GM19238 (cell line): ENCODE data around the gene NEK7.

Experiments
- DNase-seq: peaks from one replicate; pipeline ENCODE4 v3.0.0; 2011; ENCODE audit warnings: low spot score; ENCODE audit not compliant: insufficient read length

The NEK7 gene

DNA sequence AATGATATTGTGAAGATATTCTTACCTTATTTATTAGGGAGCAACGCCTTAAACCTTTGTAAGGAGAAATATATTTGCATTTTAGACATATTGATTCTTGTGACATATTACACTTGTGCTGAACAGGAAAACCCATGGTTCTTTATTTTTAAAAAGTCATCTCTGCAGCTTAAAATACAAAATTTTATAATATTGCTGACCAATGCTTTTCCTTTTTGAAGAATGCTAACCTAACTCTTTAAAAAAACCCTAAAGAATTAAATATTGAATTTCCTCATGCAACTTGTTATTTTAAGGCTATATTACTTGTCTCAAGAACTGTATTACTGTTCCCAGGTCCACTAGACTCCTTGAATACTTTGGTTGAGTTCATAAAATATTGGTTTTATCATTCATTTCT, 99.0 kb downstream of the NEK7 start:
- DNase-seq = no peak

DNA sequence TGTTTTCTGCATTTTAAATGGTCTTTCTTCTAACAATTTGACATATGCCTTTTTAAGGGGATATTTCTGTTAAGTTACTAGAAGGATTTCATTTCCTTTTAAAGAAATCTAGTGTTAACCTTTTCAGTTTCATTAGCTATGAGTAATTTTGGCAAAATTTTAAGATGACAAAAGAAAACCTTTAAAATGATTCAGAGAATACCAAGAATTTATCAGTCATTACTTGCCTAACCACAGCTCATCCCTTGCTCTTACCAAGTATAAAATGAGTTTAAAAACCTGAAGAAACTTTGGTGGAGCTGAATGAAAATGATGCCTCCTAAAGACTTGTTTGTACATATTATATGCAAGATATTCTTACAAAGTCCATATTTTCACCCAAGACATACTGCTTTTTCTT, 101.7 kb downstream of the NEK7 start:
- DNase-seq = no peak

DNA sequence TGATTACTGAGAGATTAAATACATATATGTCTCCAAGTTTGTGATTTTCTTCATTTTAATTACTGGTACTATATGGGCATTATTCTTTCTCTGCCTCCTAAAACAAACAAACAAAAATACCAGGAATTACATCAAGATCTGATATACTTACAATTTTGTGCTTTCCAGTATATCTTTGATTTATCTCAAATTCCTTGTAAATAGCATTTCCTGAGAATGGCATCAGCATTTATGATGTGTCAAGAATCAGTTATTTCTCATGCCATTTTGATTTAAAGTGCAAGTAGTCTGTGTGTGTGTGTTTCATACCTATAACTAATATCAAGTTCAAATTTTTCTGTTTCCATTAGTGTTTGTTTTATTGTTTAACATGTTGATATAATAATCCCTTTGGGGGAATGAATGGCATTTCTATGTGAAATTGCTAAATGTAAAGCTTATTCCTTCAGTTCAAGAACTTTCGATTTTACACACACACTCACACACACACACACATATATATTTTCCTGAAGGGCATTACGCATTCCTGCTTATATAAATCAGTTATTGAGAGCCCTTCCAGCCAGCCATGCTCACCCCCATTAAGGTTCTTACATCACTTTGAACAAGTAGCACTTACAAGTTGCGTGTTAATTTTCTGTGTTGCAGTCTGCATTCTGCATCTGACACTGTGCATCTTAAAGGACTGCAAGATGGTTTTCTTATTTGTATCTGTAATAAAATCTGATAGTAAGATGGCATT, 102.7 kb downstream of the NEK7 start:
- no peak for DNase-seq

DNA sequence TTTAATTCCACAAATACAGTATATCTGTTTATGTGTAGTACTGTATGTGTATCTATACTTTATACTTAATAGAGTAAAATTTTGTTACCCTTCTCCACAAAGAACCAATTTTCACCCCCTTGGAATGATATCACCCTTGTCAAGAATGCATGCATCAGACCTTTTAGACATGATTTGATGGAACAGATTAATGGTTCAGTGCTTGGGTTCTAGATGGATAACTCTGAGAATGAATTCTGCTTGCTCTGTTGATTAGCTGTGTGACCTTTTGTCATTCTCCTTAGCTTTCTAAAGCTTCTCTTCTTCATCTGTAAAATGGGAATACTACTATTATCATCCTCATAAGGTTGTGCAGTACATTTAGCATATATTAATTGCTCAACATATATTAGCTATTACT, 105.1 kb downstream of the NEK7 start:
- no peak for DNase-seq

DNA sequence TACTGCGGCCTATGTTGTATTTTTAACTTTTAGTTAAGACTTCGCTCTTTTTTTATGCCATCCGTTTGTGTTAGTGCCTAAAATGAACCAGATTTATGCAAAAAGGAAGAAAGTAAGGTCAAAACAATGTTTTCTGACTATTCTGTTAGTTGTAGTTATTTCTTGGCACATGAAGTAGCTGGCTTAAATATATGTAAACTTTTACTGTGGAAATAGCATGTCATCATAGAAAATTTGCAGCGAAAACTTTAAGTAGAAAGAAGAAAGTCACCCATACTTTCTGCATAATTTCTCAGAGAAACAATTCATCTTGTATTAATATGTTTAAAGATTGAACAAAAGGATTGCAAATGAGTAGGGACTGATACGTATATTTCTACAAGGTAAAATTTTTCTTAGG, 106.4 kb downstream of the NEK7 start:
- DNase-seq = no peak

DNA sequence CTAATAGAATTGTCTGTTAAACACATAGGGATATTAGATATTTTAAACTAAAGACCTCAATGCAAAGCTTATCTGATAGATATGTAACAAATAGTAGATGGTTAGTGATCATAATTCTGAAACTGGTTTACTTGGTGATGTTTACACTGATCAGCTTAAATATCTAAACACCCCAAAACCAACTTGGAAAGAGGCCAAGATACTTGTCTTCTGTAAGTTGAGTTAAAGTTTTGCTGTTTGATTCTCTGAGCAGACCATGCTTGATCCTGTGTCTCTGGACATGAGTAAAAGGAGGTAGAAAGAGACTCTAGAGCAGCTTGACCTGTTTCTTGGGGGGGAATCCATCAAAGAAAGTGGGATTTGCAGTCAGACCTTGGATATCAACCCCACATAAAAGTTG, 107.5 kb downstream of the NEK7 start:
- no peak for DNase-seq

DNA sequence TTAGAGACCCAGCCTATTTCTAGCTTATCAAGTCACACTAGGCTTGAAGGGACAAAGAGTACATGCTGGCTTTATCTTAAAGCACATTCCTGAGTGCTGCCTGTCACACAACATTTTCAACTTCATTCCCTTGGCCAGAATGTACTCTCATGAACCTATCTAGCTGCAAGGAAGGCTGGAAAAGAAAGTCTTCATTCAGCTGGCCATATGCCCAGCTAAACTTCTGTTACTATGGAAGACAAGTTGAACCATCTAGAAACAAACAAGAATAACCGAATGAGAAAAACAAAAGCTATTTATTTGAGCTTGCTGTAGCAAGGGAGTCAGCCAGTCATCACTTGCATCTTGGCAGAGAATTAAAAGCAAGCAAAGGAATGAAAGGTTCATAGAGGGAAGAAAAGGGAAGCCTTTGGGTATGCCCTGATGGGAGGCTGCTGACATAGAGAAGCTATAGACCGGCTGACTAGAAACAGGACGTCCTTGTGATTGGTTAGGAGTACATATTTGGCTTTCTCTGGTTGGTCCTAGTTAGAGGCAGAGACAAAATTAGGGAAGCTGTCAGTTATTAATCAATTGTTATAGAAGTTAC, 108.4 kb downstream of the NEK7 start:
- DNase-seq = no peak

DNA sequence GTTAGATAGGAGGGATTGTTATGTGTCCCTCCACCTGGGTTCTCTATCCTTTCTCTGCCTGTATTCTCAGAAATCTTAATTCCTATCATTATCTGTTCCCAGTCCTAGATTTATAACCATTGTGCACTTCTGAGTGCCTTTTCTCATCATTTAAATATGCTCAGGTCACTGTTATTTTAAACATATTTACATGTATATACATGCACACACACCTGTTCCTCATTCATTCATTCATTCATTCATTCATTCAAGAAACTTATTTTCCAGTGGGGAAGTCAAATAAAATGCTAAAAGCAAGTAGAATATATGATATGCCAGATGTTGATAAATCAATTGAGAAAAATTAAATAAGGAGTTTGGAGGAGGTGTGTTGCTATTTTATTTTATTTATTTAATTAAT, 110.3 kb downstream of the NEK7 start:
- no peak for DNase-seq

DNA sequence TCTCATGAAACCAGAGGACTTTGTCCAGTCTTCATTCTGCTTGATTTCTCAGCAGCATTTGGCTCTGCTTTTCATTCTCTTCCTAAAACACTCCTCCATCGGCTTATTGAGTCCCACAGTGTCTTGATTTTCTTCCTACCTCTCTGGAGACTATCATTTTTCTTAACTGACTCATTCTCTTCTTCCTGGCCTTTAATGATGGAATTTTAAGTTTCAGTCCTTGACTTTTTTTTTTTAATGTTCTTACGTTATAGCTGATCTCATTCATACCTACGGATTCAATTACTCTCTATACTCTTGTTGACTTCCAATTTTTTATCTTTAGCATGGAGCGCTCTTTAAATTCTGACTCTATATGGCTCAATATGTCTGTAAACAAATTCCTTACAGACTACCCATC, 111.1 kb downstream of the NEK7 start:
- no peak for DNase-seq

DNA sequence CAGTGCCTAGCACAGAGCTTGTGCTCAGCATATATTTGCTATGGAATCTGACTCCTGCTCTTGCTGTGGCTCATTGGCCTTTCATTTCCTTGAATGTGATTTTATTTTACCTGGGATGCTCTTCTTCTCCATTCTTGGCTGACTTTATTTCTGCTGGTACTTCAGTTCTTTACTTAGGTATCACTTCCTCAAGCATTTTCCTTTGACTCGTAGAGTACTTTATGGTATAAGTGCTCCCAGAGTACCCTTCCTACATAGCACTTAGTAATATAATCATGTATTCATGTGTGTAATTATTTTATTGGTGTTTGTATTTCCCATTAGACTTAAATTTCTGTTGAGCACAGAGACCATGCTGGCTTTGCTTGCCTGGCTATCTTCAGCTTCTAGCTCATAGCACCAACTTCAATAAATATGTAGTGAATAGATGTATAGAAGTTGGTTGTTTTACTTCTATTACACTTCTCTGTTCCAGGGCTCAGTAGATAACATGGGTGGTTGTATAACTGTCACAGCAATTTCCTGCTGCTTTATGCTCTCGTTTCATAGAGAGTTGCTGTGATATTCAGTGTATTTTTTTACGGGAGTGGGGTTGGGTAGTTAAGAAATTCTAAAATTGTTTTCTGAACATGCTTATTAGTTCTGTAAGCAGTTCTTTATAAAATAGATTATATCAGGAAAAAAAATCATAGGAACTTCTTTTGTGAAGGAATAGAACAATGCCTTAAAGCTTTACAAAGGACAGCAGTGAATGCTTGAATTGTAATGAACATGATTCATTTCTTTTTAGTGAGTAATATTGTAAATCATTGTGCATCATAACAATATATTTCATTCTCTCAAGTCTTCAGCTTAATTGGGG, 112.2 kb downstream of the NEK7 start:
- no peak for DNase-seq

DNA sequence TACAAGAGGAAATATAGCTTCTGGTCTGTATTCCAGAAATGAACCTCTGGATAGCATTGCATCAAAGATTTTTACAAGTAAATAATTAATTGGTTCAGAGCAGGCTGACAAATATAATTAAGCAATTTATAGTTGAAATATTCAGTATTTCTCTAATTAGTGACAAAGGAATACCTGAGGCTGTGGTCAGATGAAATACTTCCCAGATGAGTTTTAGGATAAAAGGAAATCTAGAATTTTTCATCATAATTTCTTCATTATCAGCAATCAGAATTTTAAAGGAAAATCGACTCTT, 112.8 kb downstream of the NEK7 start:
- DNase-seq = no peak

DNA sequence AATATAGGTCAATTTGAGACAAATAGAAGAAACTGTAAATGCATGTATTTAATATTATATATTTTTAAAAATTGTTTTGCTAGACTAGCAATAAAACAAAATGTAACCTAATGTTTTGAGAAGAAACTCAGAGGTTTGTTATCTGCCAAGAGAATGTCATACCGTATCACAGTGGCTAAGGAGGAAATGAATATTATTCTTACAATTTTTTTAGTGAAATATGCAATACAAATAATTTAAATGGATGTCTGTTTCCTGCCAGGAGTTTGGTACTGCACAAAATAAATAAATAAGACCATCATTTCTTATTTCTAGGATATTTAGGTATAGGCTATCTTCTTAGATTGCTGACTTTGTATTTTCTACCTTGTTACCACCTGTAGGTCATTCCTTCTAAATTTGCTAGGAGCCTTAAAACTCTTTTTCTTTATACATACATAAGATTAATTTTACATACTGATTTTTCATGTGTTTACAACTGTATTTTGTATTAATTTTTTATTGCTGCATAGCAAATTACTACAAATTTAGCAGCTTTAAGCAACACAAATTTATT, 113.6 kb downstream of the NEK7 start:
- DNase-seq = no peak

DNA sequence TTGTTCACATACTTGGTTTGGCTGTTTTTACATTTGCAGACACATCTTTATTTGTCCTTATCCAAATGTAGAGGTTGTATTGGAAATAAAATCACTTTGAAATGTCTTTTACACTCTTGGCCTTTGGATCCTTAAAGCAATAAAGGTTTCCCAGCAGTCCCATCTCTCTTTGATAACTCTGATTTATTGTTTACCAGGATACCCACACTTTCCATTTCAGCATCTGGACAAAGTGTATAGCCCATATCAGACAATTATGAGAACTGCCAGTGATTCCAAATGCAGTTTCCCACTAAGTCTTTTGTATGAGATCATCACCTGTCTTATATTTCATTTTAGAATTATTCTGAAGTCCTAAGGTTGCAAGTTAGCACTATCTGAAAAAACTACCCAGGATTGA, 114.7 kb downstream of the NEK7 start:
- DNase-seq = no peak

DNA sequence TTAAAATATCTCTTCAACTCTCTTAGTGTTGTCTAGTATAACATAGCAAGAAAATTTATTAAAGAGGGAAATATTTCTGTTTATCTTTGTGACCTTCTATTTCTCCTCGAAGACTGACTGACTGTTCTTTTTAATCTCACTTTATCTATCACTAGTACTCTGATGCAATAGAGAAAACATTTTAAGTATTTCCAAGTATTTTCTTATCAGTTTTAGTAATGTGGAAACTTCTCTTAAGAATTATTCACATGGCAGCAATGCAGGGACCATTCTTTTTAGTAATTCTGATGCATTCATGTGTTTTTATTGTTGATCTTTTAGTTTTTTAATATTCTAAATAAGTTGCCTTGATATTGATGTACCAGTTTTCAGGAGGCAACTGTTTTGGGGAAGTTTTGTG, 115.7 kb downstream of the NEK7 start:
- no peak for DNase-seq

DNA sequence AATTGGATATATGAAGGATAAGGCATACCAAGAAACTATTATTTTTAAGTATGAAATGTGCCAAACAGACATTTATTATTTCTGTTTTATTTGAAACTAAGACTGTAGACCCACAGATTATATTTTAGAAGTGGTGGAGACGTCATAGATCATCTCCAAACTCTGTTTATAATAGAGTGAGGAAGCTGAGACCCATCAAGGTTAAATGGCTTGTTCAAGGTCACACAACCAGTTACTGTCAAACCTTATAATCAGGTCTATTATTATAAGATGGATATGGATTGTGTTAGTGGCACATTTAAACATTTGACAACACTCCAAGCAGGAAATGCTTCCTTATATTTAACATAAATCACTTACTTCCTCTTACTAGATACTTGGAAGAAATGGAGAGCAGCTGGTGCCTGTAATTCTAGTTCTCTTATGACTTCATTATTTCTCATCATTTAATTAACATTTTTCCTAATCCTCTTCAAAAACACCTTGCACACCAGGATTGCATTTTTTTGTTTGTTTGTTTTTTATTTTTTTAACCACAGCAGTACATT, 117.0 kb downstream of the NEK7 start:
- DNase-seq = no peak

DNA sequence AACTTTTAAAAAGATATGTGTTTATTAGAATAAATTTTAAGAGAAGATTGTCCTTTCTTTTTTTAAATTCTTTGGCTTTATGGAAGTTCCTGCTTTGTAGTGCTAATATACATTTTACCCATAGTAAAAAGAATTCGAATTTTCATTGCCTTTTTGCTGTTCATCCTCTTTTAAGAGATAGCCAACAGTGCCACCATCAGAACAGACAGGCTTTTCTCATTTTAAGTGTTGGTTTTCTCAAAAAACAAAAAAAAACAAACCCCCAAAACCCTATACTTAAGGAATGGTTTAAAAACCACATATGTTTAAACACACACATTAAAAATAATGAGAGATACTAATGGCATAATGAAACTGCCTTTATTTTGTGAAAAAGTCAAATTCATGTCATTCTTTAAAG, 118.8 kb downstream of the NEK7 start:
- DNase-seq = no peak

DNA sequence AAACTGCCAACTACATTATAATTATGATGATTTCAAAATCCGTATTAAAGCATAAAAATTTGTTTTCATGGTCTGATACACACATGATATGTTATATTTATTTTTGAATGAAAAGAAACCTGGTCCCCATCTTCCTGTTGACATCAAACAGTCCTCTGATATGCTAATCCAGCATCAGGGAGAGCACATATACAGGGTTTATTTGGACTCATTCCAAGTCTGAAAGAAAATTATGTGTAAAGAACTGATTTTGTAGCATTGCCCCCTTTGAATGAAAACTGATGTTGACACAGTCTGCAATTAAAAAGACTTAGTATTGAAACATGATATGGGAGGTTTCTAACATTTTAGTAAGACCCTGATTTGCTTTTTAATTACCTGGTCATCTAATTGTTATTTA, 119.4 kb downstream of the NEK7 start:
- DNase-seq = no peak

DNA sequence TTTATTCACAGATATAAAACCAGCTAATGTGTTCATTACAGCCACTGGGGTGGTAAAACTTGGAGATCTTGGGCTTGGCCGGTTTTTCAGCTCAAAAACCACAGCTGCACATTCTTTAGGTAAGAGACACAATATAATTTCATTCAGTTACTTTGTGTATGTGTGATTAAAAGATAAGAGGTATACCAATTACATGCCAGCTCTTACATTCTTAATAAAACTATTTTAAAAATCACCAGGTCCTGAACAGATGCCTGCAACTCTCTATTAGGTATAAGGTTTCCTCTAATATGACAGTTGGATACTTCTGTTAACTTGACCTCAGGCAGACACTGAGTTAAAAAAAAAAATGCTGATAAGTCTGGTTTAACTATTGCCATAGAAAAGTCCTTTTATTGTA, 122.1 kb downstream of the NEK7 start:
- no peak for DNase-seq

DNA sequence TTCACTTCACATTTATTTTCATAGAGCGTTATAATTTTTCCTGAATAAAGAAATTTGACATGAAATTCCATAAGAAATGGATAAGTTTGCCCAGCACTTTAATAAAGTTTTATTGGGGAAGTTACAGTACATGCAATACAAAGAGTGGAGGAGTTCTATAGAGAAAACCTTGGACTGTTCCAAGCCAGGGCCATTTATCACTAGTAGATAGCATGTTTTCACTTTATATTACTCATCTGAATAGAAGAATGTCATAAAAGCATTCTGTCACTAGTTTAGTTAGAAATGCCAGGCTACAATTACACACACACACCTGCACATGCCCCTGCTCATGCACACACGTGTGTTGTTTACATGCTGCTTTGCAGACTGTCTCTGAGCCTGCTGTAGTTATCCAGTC, 123.3 kb downstream of the NEK7 start:
- no peak for DNase-seq

DNA sequence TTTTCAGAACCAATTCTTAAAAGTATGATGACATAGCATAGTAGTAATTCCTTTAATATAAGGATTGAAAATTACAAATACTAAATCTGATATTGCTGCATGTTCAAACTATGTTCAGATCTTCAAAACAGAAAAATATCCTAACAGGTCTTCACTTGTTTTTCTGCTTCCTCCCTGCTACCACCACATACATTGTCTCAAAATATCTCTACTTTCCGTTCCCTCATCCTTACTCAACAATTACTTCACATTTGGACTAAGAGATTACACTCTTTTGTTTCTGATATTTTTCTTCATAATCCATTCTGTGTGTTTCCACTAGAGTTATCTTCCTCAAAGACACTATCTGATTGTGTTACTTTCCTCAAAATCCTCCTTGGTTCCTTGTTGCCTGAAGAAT, 125.1 kb downstream of the NEK7 start:
- DNase-seq = no peak

DNA sequence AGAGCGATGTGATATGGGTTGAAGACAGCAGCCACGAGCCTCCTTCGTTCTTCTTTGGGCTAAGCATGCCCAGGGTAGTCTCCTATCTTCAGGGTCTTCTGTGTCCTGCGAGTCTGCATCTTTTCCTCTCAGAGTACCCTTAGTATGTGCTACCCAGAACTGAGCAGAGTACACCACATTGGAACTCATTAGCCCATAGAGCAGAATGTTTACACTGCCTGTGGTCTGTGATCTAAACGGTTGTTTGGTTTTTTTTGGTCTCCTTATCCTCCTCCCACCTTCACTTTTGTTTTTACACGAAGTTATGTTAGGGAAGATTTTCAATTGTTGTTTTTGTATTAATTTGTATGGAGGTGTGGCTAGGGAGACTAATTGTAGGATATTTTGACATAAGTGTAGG, 126.4 kb downstream of the NEK7 start:
- no peak for DNase-seq

DNA sequence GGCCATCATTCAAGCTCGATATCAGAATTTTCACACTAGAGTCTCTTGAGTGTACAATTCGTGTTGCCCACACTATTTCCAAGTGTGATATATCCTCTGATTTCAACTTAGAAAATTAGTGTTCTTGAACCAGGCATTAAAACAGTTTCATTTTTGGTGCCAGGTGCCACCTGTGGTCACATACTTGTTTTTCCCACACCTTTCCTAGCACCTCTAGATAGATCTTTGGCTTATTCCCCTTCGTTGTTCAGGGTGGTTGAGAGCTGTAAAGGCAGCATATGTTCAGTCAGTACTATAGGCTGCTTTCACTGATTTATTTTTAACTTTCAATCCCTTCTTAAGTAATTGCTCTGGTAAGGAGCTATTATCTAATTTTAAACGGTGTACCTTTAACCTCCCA, 131.1 kb downstream of the NEK7 start:
- DNase-seq = no peak
